ENCODE data around the gene NRIP1.

Gene NRIP1

DNA sequence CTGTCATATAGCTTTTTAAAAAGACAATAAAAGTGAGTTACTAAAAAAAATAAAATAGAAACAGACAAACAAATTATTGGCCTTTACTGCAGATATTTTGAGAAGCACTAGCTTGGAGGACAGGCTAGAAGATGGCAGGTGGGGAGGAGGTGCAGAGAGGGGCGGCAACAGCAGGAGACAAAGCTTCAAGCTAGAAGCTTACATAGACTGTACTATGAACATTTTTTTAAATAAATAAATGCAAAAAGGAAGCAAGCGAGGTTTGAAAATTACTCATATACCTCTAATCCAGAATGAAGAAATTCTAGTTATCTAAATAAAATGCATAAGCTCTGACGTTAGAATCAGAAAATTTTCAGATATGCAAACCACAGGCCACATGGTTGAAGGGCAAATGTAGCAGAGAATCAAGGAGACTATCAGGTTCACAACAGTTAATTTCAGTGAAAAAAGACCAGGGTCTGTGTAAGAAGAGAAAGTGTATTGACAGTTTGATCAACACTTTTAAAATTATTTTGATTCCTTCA, 54.9 kb downstream of the NRIP1 start:
- Mint-ChIP-seq H3K36me3 (ENCODE audit: low read depth) (peaks cover 71% of the 10 kb centered on the region), H3K4me1 (peaks cover 57% of the 10 kb centered on the region), H3K4me3 (no peak overlapping the region), H3K9me3 (no peaks in the 10 kb centered on the region), H3K27me3 (ENCODE audit: low read depth) (no peaks in the 10 kb centered on the region), H3K27ac (no peak overlapping the region)
- TF ChIP-seq, protein P1, sequence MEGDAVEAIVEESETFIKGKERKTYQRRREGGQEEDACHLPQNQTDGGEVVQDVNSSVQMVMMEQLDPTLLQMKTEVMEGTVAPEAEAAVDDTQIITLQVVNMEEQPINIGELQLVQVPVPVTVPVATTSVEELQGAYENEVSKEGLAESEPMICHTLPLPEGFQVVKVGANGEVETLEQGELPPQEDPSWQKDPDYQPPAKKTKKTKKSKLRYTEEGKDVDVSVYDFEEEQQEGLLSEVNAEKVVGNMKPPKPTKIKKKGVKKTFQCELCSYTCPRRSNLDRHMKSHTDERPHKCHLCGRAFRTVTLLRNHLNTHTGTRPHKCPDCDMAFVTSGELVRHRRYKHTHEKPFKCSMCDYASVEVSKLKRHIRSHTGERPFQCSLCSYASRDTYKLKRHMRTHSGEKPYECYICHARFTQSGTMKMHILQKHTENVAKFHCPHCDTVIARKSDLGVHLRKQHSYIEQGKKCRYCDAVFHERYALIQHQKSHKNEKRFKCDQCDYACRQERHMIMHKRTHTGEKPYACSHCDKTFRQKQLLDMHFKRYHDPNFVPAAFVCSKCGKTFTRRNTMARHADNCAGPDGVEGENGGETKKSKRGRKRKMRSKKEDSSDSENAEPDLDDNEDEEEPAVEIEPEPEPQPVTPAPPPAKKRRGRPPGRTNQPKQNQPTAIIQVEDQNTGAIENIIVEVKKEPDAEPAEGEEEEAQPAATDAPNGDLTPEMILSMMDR (IDR thresholded peaks at IDR 0.05; ENCODE audit: unreplicated experiment in 3 of 3) = no peak

DNA sequence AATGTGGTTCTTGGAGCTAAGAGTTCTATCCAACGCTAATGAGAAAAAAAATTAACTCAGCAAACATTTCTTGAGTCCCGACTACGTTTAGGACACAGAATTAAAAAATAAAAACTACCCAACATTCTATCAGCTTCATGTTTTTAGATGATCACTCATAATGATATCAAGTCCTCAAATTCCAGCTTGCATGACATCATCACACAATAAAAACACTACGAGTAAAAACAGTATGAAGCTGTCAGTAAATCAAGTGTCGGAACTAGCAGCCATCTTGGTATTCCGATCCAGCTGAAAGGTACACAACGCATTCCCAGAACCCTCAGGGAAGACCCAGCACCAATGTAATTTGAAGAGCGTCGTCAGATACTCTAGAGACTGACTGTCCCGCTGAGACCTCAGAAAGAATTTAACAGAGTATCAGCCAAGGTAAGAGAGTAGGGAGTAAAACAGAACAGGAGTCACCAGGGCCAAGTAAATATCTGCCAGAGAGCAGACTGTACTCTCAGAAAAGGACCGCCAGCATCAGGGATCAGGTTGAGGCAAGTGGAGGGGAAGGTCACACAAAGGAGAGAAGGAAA, 57.0 kb downstream of the NRIP1 start:
- TF ChIP-seq, protein P1 (IDR thresholded peaks at IDR 0.05; ENCODE audit: unreplicated experiment in 3 of 3) = no peak
- peaks cover 67% of the 10 kb centered on the region for H3K36me3 Mint-ChIP-seq (ENCODE audit: low read depth)
- H3K9me3 Mint-ChIP-seq = no peaks in the 10 kb centered on the region
- H3K4me1 Mint-ChIP-seq = peaks cover 61% of the 10 kb centered on the region
- H3K4me3 Mint-ChIP-seq = no peak overlapping the region
- no peaks in the 10 kb centered on the region for H3K27me3 Mint-ChIP-seq (ENCODE audit: low read depth)
- H3K27ac Mint-ChIP-seq = peak overlapping the region in 2 of 3 experiments; percentile 23 to 50

DNA sequence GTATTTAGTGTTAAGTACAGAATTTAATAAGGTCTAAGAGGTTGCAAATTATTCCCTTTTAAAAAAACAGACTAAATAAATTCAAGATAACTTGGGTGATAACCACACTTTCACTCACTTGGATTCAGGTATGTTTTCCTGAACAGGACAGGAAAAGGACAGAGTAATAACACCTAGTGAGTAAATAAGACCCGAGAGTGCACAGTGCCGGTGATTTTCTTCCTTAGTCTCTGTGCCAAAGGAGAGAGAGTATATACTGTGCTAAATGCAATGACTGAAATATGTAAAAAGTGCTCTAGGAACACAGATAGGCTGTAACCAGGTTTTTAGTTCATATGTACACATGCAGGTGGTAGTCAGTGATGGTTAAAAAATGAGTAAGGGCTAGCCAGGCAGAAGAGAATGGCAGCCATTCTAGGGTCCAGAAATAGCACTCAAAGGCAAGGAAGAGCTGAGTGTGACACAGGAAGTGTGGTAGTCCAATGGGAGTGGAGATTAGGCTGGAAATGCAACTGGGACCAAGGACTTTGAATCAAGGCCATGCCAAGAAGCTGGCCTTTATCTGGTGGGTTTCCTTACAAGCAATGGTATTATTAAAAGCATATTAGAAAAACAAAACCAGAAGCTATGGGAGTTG, 58.1 kb downstream of the NRIP1 start:
- H3K36me3 Mint-ChIP-seq (ENCODE audit: low read depth) = peaks cover 63% of the 10 kb centered on the region
- H3K4me3 Mint-ChIP-seq = no peak overlapping the region
- H3K9me3 Mint-ChIP-seq = no peaks in the 10 kb centered on the region
- no peaks in the 10 kb centered on the region for H3K27me3 Mint-ChIP-seq (ENCODE audit: low read depth)
- TF ChIP-seq, protein P1 (IDR thresholded peaks at IDR 0.05; ENCODE audit: unreplicated experiment in 3 of 3) = no peak
- peaks cover 70% of the 10 kb centered on the region for H3K4me1 Mint-ChIP-seq
- H3K27ac Mint-ChIP-seq = peak overlapping the region; percentile 23 to 63 (median 47)

DNA sequence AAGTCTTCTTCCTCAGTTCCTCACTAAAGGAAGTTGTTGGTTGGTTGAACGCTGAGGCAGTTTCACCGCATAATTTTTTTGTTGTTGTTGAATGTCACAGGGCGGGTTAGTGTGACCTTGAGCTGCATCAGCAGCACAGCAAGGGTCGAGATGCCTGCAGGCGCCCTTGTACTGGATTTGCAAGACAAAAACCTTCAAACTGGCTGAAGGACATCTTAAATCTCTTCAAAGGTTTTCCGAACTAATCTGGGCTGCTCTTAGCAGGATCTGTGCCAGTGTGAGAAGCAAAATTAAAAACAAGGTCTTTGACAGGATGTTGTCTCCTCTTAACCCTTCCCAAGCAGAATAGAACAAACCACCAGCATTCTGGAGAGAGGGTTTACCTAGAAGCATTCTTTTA, 59.4 kb downstream of the NRIP1 start:
- Mint-ChIP-seq H3K36me3 (ENCODE audit: low read depth) (peaks cover 58% of the 10 kb centered on the region), H3K9me3 (no peaks in the 10 kb centered on the region), H3K4me3 (peak overlapping the region in 2 of 3 experiments; percentile 2 to 19), H3K27ac (peak overlapping the region; percentile 61 to 79 (median 63)), H3K4me1 (peaks cover 73% of the 10 kb centered on the region), H3K27me3 (ENCODE audit: low read depth) (no peaks in the 10 kb centered on the region)
- TF ChIP-seq, protein P1 (IDR thresholded peaks at IDR 0.05; ENCODE audit: unreplicated experiment in 3 of 3) = no peak

DNA sequence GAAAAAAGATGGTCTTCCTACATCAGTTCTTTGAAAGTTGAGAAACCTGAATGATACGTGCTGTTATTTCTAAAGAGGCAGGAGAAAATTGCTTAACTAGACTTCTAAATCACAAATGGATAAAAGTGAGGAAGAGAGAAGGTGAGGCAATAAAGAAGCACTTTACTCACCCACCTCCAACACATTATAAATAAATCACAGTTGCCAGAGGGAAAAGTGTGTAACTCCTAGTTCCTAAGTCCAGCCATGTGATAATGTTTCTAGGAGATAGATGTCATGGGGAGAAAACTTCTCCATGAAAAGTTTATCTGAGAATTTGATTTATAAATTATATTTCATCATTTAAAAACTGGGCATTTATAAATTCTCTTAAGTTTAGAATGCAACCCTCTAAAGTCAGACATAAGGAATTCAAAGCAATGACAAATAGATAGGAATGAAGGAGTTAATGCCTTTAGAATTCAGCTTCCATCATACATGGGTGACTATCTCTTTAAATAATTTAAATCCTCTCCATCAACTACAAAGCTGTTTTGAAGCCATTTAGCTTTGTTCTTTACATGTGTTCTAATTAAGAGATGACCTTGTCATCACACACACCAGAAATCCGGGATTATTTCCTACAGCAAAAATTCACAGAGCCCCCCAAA, 60.0 kb downstream of the NRIP1 start:
- TF ChIP-seq, protein P1 (IDR thresholded peaks at IDR 0.05; ENCODE audit: unreplicated experiment in 3 of 3) = no peak
- no peaks in the 10 kb centered on the region for H3K27me3 Mint-ChIP-seq (ENCODE audit: low read depth)
- H3K4me3 Mint-ChIP-seq = no peak overlapping the region
- H3K36me3 Mint-ChIP-seq (ENCODE audit: low read depth) = peaks cover 55% of the 10 kb centered on the region
- peak overlapping the region; percentile 61 to 79 (median 63) for H3K27ac Mint-ChIP-seq
- H3K9me3 Mint-ChIP-seq = no peaks in the 10 kb centered on the region
- H3K4me1 Mint-ChIP-seq = peaks cover 77% of the 10 kb centered on the region
